Gastroesophageal sphincter (tissue), 3 donors: ENCODE data around the gene PBX1.

Experiments used
- EP300 ChIP-seq: sonication (generic); formaldehyde crosslinking; IDR thresholded peaks from one replicate; pipeline ENCODE4 v1.6.1; 2017; ENCODE audit warnings: antibody characterized with exemption, mild to moderate bottlenecking
- POLR2A ChIP-seq, 2 donors: fragments of 450-650 bp; IDR thresholded peaks; one replicate each; pipeline ENCODE4 v1.6.1; 2017; ENCODE audit warnings: antibody characterized with exemption in 2 of 2, mild to moderate bottlenecking in 2 of 2, moderate library complexity in 1 of 2
- POLR2AphosphoS5 ChIP-seq: sonication (generic); formaldehyde crosslinking; IDR thresholded peaks from one replicate; pipeline ENCODE4 v1.6.1; 2017; ENCODE audit warnings: antibody characterized with exemption
- TF ChIP-seq, protein P1 (sequence below), 4 experiments: fragments of 200-600 bp in 2 of 4; fragments of 450-650 bp in 2 of 4; sonication (generic) in 1 of 4; IDR thresholded peaks; one replicate each; pipeline ENCODE4 v1.5.1; 2017 to 2019; ENCODE audit warnings: antibody characterized with exemption in 4 of 4, mild to moderate bottlenecking in 2 of 4, moderate library complexity in 2 of 4

DNA sequence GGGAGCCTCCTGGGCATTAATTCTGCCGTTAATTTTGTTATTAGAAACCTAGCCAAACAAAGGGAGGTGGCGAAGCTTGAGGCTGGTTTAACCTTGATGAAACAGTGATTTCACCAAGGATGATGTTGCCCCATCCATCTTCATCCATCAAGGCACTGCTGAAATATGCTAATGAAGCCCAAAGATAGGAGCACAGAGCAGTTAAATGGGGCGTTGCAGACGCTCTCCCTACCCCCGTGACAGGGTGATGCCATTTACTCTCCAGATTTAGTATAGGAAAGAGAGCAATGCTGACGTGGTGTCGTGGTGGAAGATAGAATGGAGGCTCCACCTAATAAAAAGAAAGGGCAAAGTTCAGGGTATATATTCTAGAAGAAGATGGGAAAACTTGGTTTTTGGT lies 84.0 kb downstream of the PBX1 start:
- TF ChIP-seq POLR2A (IDR thresholded peaks at IDR 0.05) (no peak), POLR2AphosphoS5 (no peak), EP300 (no peak)
- TF ChIP-seq, protein P1, sequence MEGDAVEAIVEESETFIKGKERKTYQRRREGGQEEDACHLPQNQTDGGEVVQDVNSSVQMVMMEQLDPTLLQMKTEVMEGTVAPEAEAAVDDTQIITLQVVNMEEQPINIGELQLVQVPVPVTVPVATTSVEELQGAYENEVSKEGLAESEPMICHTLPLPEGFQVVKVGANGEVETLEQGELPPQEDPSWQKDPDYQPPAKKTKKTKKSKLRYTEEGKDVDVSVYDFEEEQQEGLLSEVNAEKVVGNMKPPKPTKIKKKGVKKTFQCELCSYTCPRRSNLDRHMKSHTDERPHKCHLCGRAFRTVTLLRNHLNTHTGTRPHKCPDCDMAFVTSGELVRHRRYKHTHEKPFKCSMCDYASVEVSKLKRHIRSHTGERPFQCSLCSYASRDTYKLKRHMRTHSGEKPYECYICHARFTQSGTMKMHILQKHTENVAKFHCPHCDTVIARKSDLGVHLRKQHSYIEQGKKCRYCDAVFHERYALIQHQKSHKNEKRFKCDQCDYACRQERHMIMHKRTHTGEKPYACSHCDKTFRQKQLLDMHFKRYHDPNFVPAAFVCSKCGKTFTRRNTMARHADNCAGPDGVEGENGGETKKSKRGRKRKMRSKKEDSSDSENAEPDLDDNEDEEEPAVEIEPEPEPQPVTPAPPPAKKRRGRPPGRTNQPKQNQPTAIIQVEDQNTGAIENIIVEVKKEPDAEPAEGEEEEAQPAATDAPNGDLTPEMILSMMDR (IDR thresholded peaks at IDR 0.05), result no peak
